GM19324 (cell line): ENCODE results near the gene TRMO.
"Not testable (repeated sequence)": the region's sequence is repeated elsewhere in the genome, so short reads cannot be mapped to it uniquely, and the experiment has no call there.

Experiments
- ATAC-seq: cut with Tn5 transposase; IDR thresholded peaks from one replicate; pipeline ENCODE4 v1.9.1; 2021; ENCODE audit warnings: mild to moderate bottlenecking, moderate library complexity; ENCODE audit not compliant: unreplicated experiment, low FRiP score

TRMO gene

DNA sequence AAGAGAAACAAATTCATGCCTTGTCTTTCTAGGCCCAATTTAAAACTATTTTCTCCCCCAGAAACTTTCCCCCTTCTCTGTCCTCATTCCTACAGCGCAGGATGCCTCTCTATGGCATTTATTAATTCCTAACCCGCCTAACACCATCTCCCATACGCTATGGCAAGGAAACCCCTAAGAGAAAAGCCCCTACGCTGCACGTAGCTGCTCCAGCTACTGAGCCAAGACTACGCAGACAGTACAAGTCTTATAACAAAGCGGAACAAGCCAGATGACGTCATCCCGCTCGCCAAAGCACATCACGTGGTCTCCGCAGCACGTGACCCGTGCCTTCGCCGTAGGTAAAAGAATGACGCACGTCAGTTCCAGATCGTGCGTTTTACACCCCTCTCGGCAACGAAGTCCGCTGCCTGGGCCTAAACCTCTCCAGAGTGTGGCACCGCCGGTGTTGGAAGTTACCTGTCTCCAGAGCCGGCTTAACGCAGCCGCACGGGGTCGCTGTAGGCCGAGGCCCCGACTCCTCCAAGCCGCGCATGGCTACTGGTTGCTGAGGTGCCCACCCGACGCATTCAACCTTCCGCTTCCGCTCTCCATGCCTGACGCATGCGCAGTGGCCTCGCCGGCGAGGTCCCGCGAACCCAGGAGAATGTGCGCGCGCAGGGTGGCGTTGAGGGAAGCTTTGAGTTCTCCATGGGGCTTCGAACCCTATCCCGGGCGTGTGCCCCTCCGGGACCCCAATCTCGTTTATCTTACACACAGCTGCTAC is at the start of gene TRMO:
Gene TRMO (minus strand): TSS at position 542 of the 766 bp plus-strand sequence. CDS start 7 bp downstream, at position 535.
- ATAC-seq: peak; percentile 95

DNA sequence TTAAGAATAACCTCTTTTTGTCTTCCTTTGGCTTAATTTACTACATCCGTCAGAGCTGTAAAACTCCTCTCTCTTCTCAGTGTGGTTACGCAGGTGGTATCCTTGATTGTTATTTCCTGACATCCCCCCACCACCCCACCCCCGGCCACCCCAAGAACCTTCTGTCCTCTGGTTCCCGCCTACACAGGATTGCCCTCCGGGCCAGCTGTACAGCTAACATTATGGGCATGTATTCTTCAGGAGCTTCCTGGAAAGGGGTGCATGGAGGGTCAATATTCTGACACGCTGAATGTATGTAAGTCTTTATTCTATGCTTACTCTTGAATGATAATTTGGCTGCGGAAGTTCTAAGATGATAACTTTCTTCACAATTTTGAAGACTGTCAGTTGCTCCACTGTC is 47.9 kb upstream of the TRMO start:
- ATAC-seq: no peak

DNA sequence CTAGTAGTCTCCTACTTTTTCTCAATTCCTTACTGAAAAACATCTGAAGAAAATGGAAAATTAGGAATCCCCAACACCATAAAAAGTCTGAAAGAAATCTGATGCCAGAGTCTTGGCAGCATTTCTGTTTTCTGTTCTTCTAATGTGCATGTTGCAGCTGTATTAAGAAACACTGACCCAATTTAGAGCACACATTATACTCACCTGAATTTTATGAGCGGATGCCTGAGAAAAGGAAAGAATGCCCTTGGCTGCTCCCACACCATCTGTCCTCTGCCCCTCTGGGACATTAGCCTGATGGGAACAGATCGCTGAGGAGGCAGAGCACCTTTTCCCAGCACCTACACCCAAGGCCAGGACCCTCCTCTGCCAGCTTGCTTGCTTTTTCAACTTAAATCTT is 46.7 kb upstream of the TRMO start:
- ATAC-seq: no peak

DNA sequence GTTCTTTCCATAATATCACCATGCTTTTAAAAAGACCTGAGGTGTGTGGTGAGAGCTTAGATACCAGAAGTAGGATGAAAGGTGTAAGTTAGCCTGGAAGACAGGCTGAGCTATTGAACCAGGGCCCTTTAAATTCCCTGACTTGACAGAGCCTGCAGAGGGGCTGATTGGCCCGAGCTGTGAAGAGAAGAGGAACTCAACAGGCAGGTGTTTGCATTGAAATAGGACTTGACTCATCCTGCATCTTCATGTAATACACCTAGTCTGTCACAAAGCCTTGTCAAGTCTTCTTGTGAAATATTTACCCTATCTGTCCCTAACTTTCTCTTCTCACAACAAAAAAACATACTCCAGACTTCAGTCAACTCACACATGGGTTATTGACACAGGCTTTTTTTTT is 44.2 kb upstream of the TRMO start:
- no peak for ATAC-seq

DNA sequence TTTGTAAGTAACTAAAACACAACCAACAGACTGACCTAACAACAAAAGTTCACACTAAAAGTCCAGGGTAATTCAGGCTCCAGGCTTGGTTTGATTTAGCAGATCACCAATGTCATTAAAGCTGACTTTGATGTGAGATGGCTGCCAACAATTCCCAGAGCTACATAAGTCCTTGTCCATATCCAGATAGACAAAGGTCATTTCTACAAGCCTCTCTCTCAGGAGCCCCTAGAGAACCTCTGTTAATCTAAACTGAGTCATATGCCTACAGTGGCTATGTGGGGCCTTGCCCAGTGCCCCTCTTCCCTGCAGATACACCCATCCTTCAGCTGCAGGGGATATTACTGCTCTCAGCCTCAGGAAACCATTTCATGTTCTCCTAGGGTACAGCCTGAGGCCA is 42.6 kb upstream of the TRMO start:
- no peak for ATAC-seq

DNA sequence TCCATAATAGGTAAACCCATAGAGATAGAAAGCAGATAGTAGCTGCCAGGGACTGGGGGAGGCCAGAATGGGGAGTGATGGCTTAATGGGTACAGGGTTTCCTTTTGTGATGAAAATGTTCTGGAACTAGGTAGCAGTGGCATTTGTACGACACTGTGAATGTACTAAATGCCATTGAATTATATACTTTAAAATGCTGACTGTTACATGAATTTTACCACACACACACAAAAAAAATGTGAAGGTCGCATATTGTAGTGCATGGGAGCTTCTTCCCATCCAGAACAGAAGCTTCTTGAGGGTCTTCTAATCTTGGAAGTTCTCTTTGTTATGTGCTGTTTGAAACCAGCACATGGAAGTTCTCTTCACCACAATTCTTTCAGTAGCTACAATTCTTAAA is 40.9 kb upstream of the TRMO start:
- ATAC-seq: no peak

DNA sequence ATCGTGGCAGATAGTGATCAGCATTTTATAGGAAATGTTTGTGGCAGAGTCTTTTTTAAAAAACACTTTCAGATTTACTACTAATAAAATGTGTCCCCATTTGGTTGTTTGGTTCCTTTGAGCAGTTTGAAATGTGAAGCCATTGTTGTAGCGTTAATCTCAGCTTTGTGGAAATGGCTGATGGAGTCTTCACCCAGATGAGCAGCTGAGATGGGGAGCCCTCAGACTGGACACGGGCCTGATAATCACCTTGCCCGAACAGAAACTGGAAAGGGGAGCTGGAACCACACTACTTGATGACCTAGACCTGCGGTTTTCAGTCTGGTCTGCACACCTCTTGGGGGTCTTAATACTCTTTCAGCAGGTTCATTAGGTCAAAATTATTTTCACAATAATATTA is 40.3 kb upstream of the TRMO start:
- ATAC-seq: no peak

- no peak for ATAC-seq
These were observed 39.8 kb upstream of the TRMO start for GRCh38 chr9:97962136-97962535.

DNA sequence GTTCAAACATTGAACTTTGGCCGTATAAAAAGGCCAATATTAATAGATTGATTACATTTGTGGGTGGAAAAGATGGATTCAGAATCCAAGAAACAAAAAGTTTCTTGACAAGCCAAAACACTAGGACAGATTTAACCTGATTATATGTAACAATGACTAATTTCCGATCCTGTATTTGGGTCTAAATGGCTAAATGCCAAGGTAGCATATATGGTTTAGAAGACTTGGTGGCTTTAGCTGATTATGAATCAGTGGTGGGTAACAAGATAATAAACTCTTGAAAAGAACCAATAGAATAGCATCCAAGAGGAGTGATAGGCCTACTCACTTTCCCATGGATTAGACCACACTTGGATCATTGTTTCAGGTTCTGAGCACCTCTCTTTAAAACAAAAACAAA is 39.1 kb upstream of the TRMO start:
- ATAC-seq: no peak

GRCh38 chr9:97960678-97961328 is 38.5 kb upstream of the TRMO start:
- ATAC-seq: not testable (repeated sequence)

- ATAC-seq: no peak
These were observed 37.3 kb upstream of the TRMO start for GRCh38 chr9:97959585-97959984.

- ATAC-seq: no peak
These were observed 36.7 kb upstream of the TRMO start for GRCh38 chr9:97958812-97959511.

GRCh38 chr9:97956331-97956730 is 34.0 kb upstream of the TRMO start:
- no peak for ATAC-seq

DNA sequence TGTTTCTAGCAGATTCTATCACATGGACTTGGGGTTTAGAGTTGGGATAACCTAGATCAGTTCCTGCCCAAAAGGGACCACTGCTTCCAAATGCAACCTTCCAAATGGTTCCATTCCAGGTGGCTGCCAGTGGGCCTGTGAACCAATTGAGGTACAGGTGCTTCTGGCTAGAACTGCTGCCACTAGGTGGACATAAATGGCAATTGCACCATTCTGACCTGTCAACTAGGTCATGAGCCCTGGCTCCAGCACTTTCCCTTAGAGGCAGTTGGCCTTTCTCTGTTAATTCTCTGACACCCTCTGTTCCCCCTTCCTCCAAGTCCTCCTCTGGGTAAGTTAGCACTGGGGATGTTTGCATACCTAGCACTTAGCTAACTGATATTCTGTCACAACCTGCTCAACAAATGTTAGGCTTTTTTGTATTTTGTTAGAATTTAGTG is 32.3 kb upstream of the TRMO start:
- ATAC-seq: peak; percentile 74

GRCh38 chr9:97950873-97951272 is 28.6 kb upstream of the TRMO start:
- not testable (repeated sequence) for ATAC-seq

GRCh38 chr9:97947094-97947493 is 24.8 kb upstream of the TRMO start:
- ATAC-seq: not testable (repeated sequence)

GRCh38 chr9:97945470-97945869 is 23.2 kb upstream of the TRMO start:
- ATAC-seq: not testable (repeated sequence)

- ATAC-seq: no peak
These were observed 22.3 kb upstream of the TRMO start for GRCh38 chr9:97944612-97945011.

- ATAC-seq: no peak
These were observed 21.1 kb upstream of the TRMO start for GRCh38 chr9:97943308-97943855.

DNA sequence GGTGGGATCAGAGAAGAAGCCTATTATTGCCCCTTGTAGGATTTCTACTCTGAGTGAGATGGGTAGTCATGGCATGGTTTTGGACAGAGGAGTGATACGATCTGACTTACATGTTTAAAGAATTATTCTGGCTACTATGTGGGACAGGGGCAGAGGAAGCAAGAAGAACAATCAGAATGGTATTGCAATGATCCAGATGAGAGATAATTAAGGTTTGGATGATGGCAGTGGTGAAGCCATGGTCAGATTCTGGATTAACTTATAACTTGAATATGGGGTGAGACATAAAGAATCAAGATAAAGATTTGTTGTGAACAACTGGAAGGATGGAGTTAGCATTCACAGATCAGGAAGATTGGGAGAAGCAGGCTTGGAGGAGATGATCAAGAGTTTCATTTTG is 19.0 kb upstream of the TRMO start:
- ATAC-seq: no peak

DNA sequence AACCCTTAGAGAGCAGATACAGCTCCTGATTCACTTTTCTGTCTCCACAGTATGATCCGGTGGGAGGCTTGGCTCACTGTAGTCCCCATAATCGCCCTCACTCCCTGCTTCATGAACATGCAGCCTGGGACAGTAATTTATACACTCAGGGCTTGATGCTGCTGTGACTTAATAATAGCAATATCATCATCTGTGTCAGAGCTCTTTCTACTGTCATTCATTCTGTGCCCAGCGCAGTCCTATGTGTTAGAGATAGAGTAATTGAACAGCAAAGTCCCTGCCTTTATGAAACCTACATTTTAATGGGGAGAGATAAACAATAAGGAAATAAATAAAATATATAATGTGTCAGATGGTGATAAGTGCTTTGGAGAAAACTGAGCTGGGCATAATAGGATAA is 18.4 kb upstream of the TRMO start:
- no peak for ATAC-seq
